Heart left ventricle (tissue), 13 donors: ENCODE results near the gene CERS3.

ENCODE experiments used
- POLR2A ChIP-seq, 2 donors: fragments of 450-650 bp; IDR thresholded peaks; one replicate each; pipeline ENCODE4 v1.6.1; 2017; ENCODE audit warnings: antibody characterized with exemption in 2 of 2, mild to moderate bottlenecking in 2 of 2, moderate library complexity in 2 of 2
- TF ChIP-seq, protein P1 (sequence below), 12 donors: fragments of 200-600 bp; sonication (generic) in 4 of 12; IDR thresholded peaks; one replicate each; pipeline versions ENCODE4 v1.5.0 to v1.8.0; 2018 to 2022; ENCODE audit warnings: antibody characterized with exemption in 12 of 12, mild to moderate bottlenecking in 5 of 12
- donor health status: ischemic (EF 13 %, LVEDD 7.1; RV severe dilation, severe dysfunction).
- donor health status: DM: no; HTN: yes; CAD: no.
- donor health status: DM: no; HTN: no; CAD: no.
- donor health status: ischemic (EF 25% LVEDD 6.9; RV normal size, moderate dysfunction).
- donor health status: ischemic (EF 25% LVEDD 5.7; RV mildly dilated, moderate dysfunction).
- donor health status: ischemic (EF 35%, LVEDD 5.7; RV mildly dilated, moderate dysfunction).
- donor health status: nonischemic (EF 11% LVEDD 7.7; RV severe dilation, severe dysfunction).
- donor health status: DM: yes; HTN: yes; CAD: no.
- donor health status: PGD.
- donor health status: ischemic (EF 29% LVEDD 5.4; RV normal size, mild dysfunction).
- donor health status: nonischemic (EF 23%, LVEDD 6.1; RV moderate dilation, normal function).

GRCh38 chr15:100531823-100532327 is 3.1 kb upstream of the CERS3 start:
- TF ChIP-seq, protein P1, sequence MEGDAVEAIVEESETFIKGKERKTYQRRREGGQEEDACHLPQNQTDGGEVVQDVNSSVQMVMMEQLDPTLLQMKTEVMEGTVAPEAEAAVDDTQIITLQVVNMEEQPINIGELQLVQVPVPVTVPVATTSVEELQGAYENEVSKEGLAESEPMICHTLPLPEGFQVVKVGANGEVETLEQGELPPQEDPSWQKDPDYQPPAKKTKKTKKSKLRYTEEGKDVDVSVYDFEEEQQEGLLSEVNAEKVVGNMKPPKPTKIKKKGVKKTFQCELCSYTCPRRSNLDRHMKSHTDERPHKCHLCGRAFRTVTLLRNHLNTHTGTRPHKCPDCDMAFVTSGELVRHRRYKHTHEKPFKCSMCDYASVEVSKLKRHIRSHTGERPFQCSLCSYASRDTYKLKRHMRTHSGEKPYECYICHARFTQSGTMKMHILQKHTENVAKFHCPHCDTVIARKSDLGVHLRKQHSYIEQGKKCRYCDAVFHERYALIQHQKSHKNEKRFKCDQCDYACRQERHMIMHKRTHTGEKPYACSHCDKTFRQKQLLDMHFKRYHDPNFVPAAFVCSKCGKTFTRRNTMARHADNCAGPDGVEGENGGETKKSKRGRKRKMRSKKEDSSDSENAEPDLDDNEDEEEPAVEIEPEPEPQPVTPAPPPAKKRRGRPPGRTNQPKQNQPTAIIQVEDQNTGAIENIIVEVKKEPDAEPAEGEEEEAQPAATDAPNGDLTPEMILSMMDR (IDR thresholded peaks at IDR 0.05) = no peak
- TF ChIP-seq POLR2A (IDR thresholded peaks at IDR 0.05) = no peak
